HCT116 (cell line): Measurements from ENCODE around the gene PRKAG2. TPM values are rescaled to one million over a fixed set of nuclear protein-coding genes. Genes with fewer than 3 reads are reported as not detected.

ENCODE experiments used
- ATAC-seq: fragments of 200-7000 bp; cut with Tn5 transposase; 2 replicates; pipeline ENCODE4 v1.9.1; 2020; ENCODE audit warnings: mild to moderate bottlenecking, moderate library complexity
- BruUV-seq: library from RNA; stranded (reverse); fragments of 400-500 nt; replicated peaks from 2 replicates; lab custom pipeline; 2021; lab: Mats Ljungman, UMichigan
- CTCF ChIA-PET: fragments of 300-600 bp; sonication (Branson Sonifier 250); formaldehyde crosslinking; loops from one replicate; lab custom pipeline; 2021; ENCODE audit warnings: antibody characterized with exemption; lab: Charles Lee
- POLR2A ChIA-PET: fragments of 300-600, 350-600 bp; sonication (Branson Sonifier 250); formaldehyde crosslinking; loops from one replicate; lab custom pipeline; 2021; ENCODE audit warnings: antibody characterized with exemption; lab: Charles Lee
- RAD21 ChIA-PET, 2 experiments: fragments of 300-600 bp; sonication (Branson Sonifier 250); formaldehyde crosslinking; loops; one replicate each; lab custom pipeline; 2023; ENCODE audit warnings: low total read pairs in 2 of 2; ENCODE audit not compliant: uncharacterized antibody in 2 of 2, unreplicated experiment in 2 of 2, low non-redundant PET in 1 of 2; lab: Charles Lee
- DNase-seq: peaks from one replicate; pipeline ENCODE4 v3.0.0-alpha.2; 2010; ENCODE audit warnings: low read depth, low spot score
- H2AFZ ChIP-seq: fragments of 200-600 bp; shearing (Covaris generic), sonication (generic); 2 replicates; pipeline ENCODE4 v1.6.1; 2017; ENCODE audit warnings: low read depth, mixed run types, mixed read lengths, antibody characterized with exemption, low read length; ENCODE audit not compliant: poor library complexity, severe bottlenecking
- H3K27ac ChIP-seq: 2 replicates; pipeline ENCODE4 v1.5.1; 2012; ENCODE audit warnings: low read depth, low read length
- H3K27me3 ChIP-seq: fragments of 200-600 bp; sonication (generic); 2 replicates; pipeline ENCODE4 v1.6.1; 2016; ENCODE audit warnings: mixed run types, low read length, mixed read lengths; ENCODE audit not compliant: insufficient read depth
- H3K36me3 ChIP-seq, 2 experiments: fragments of 200-500 bp in 1 of 2; fragments of 200-600 bp in 1 of 2; sonication (Bioruptor generic) in 1 of 2; sonication (generic) in 1 of 2; 2 replicates each; pipeline versions ENCODE4 v1.5.1 to v1.6.1; 2014 to 2016; ENCODE audit warnings: low read length in 2 of 2, inconsistent platforms in 1 of 2, mixed read lengths in 1 of 2, mixed run types in 1 of 2; ENCODE audit not compliant: insufficient read depth in 2 of 2, control insufficient read depth in 1 of 2
- H3K4me1 ChIP-seq, 2 experiments: fragments of 200-600 bp in 1 of 2; sonication (generic) in 1 of 2; 2 replicates each; pipeline versions ENCODE4 v1.5.1 to v1.6.1; 2012 to 2017; ENCODE audit warnings: low read length in 2 of 2, inconsistent platforms in 1 of 2, mild to moderate bottlenecking in 1 of 2, mixed read lengths in 1 of 2, mixed run types in 1 of 2, moderate library complexity in 1 of 2; ENCODE audit not compliant: insufficient read depth in 2 of 2, control insufficient read depth in 1 of 2
- H3K4me2 ChIP-seq: fragments of 200-600 bp; sonication (generic); 2 replicates; pipeline ENCODE4 v1.6.1; 2017; ENCODE audit warnings: mixed run types, low read length, mixed read lengths
- H3K4me3 ChIP-seq, 2 experiments: fragments of 200-600 bp in 1 of 2; sonication (generic) in 1 of 2; replicated peaks in 1 of 2; 2 replicates each; pipeline ENCODE4 v1.5.1; 2011 to 2016; ENCODE audit warnings: low read length in 2 of 2, control low read depth in 1 of 2, low read depth in 1 of 2, mild to moderate bottlenecking in 1 of 2, mixed read lengths in 1 of 2, mixed run types in 1 of 2
- H3K79me2 ChIP-seq: fragments of 200-600 bp; sonication (generic); 2 replicates; pipeline ENCODE4 v1.6.1; 2017; ENCODE audit warnings: mild to moderate bottlenecking, mixed run types, low read length, moderate library complexity, mixed read lengths; ENCODE audit not compliant: insufficient read depth
- H3K9ac ChIP-seq: fragments of 200-600 bp; sonication (generic); 2 replicates; pipeline ENCODE4 v1.6.1; 2016; ENCODE audit warnings: low read length, mixed read lengths
- H3K9me2 ChIP-seq: fragments of 200-600 bp; sonication (generic), shearing (Covaris generic); 2 replicates; pipeline ENCODE4 v1.6.1; 2017; ENCODE audit warnings: mixed run types, mild to moderate bottlenecking, moderate library complexity; ENCODE audit not compliant: insufficient read depth
- H3K9me3 ChIP-seq, 2 experiments: fragments of 200-500 bp in 1 of 2; fragments of 200-600 bp in 1 of 2; sonication (Bioruptor generic) in 1 of 2; sonication (generic) in 1 of 2; 2 replicates each; pipeline ENCODE4 v1.6.1; 2014 to 2017; ENCODE audit warnings: low read length in 2 of 2, mixed read lengths in 2 of 2, inconsistent platforms in 1 of 2, low read depth in 1 of 2, mild to moderate bottlenecking in 1 of 2, mixed run types in 1 of 2, moderate library complexity in 1 of 2; ENCODE audit not compliant: control insufficient read depth in 1 of 2, insufficient read depth in 1 of 2
- H4K20me1 ChIP-seq: fragments of 200-600 bp; sonication (generic), shearing (Covaris generic); 2 replicates; pipeline ENCODE4 v1.6.1; 2017; ENCODE audit warnings: mixed run types, mild to moderate bottlenecking, moderate library complexity; ENCODE audit not compliant: insufficient read depth
- CBX3 ChIP-seq: IDR thresholded peaks from 2 replicates; pipeline ENCODE4 v1.6.1; 2012; ENCODE audit warnings: low read depth
- EZH2 ChIP-seq: fragments of 200-600 bp; sonication (generic); IDR thresholded peaks from 2 replicates; pipeline ENCODE4 v1.6.1; 2017; ENCODE audit warnings: antibody characterized with exemption, mixed run types
- FOSL1 ChIP-seq: IDR thresholded peaks from 2 replicates; pipeline ENCODE4 v1.6.1; 2012; ENCODE audit warnings: low read depth
- POLR2A ChIP-seq: IDR thresholded peaks from 2 replicates; pipeline ENCODE4 v1.7.0; 2011; ENCODE audit warnings: borderline replicate concordance; ENCODE audit not compliant: insufficient read depth, insufficient read length; ENCODE audit errors: extremely low read depth
- POLR2AphosphoS5 ChIP-seq: IDR thresholded peaks from 2 replicates; pipeline ENCODE4 v1.6.1; 2011; ENCODE audit warnings: mild to moderate bottlenecking, low read depth, low read length, moderate library complexity
- ZNF274 ChIP-seq: fragments of 200-500 bp; sonication (Bioruptor generic); IDR thresholded peaks from 2 replicates; pipeline ENCODE4 v1.6.1; 2014; ENCODE audit warnings: mild to moderate bottlenecking, low read depth, low read length, inconsistent platforms
- intact Hi-C: fragments of 100-400 bp; cut with micrococcal nuclease; formaldehyde crosslinking; loops from 2 replicates; pipeline ENCODE4 v1.10.0; 2022
- total RNA-seq: library from RNA; stranded (reverse); gene quantifications from one replicate; pipeline ENCODE4 v1.2.1, GENCODE V29; 2021; ENCODE audit not compliant: unreplicated experiment
- TF ChIP-seq, protein P1 (sequence below): IDR thresholded peaks from 2 replicates; pipeline ENCODE4 v1.6.1; 2012
- TF ChIP-seq, protein P2 (sequence below), 3 experiments: fragments of 200-600 bp in 1 of 3; sonication (generic) in 1 of 3; IDR thresholded peaks in 2 of 3; conservative IDR thresholded peaks in 1 of 3; 2 replicates each; pipeline ENCODE4 v1.5.1; 2012 to 2017; ENCODE audit warnings: low read depth in 2 of 3, low read length in 2 of 3, antibody characterized with exemption in 1 of 3, borderline replicate concordance in 1 of 3, control low read depth in 1 of 3, mild to moderate bottlenecking in 1 of 3, mixed read lengths in 1 of 3, mixed run types in 1 of 3, moderate library complexity in 1 of 3; ENCODE audit not compliant: insufficient read depth in 1 of 3
- TF ChIP-seq, protein P3 (sequence below): IDR thresholded peaks from 2 replicates; pipeline ENCODE4 v1.6.1; 2012; ENCODE audit warnings: low read depth

The PRKAG2 gene
- total RNA-seq, 1 experiment from 2014 or later = 23.6 TPM

DNA sequence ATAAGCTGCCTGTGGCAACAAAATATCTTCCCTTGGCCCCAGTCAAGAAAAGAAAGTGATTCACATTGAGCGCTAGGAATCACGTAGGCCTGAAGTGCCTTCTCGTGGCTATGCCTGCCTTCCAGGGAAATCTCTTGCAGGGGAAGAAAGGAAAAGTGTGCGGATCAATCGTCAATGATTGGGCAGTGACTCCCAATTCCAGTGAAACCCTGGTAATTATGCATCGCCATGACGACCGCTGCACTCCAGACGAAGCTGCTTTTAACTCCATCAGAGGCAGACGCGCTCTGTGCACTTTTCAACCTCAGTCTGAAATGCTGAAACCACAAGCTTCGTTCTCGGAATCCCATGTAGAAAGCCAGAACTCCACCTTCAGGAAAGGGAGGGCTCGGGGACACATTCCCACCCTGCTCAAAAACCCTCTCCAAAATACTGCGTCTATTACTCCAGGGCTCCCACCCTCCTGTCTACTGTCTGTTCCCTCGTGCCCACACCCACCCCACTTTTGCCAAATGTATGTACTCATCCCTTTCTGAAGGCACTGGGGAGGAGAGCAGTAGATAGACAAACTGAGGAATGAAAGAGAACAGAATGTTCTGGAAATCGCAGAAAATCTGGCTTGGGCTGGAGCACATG, 24.2 kb upstream of the PRKAG2 start:
- no peaks in the 10 kb centered on the region for H3K9me2 ChIP-seq
- peaks cover 16% of the 10 kb centered on the region; the same call in 1 of the 2 replicates for H3K27me3 ChIP-seq
- ATAC-seq (no peak), DNase-seq (no peak)
- H2AFZ ChIP-seq = no peak overlapping the region
- intact Hi-C loops = no loop called here
- H3K4me3 ChIP-seq = no peak overlapping the region
- no peaks in the 10 kb centered on the region for H3K79me2 ChIP-seq
- BruUV-seq = no TSS peak
- POLR2A ChIA-PET = no interaction called here
- H4K20me1 ChIP-seq = no peaks in the 10 kb centered on the region
- H3K9ac ChIP-seq = no peak overlapping the region
- no peak overlapping the region for H3K4me2 ChIP-seq
- RAD21 ChIA-PET = no interaction called here
- H3K27ac ChIP-seq = no peak overlapping the region
- CTCF ChIA-PET = no interaction called here
- TF ChIP-seq POLR2AphosphoS5 (no peak), POLR2A (no peak), FOSL1 (no peak), CBX3 (no peak), ZNF274 (no peak), EZH2 (no peak)
- TF ChIP-seq, protein P1, sequence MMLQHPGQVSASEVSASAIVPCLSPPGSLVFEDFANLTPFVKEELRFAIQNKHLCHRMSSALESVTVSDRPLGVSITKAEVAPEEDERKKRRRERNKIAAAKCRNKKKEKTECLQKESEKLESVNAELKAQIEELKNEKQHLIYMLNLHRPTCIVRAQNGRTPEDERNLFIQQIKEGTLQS = no peak
- TF ChIP-seq, protein P2, sequence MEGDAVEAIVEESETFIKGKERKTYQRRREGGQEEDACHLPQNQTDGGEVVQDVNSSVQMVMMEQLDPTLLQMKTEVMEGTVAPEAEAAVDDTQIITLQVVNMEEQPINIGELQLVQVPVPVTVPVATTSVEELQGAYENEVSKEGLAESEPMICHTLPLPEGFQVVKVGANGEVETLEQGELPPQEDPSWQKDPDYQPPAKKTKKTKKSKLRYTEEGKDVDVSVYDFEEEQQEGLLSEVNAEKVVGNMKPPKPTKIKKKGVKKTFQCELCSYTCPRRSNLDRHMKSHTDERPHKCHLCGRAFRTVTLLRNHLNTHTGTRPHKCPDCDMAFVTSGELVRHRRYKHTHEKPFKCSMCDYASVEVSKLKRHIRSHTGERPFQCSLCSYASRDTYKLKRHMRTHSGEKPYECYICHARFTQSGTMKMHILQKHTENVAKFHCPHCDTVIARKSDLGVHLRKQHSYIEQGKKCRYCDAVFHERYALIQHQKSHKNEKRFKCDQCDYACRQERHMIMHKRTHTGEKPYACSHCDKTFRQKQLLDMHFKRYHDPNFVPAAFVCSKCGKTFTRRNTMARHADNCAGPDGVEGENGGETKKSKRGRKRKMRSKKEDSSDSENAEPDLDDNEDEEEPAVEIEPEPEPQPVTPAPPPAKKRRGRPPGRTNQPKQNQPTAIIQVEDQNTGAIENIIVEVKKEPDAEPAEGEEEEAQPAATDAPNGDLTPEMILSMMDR (IDR thresholded peaks at IDR 0.05 in 2 of 3, conservative IDR thresholded peaks at IDR 0.05 in 1 of 3; ENCODE audit: borderline replicate concordance in 1 of 3, insufficient read depth in 1 of 3, low read depth in 2 of 3, low read length in 2 of 3) = no peak
- TF ChIP-seq, protein P3, sequence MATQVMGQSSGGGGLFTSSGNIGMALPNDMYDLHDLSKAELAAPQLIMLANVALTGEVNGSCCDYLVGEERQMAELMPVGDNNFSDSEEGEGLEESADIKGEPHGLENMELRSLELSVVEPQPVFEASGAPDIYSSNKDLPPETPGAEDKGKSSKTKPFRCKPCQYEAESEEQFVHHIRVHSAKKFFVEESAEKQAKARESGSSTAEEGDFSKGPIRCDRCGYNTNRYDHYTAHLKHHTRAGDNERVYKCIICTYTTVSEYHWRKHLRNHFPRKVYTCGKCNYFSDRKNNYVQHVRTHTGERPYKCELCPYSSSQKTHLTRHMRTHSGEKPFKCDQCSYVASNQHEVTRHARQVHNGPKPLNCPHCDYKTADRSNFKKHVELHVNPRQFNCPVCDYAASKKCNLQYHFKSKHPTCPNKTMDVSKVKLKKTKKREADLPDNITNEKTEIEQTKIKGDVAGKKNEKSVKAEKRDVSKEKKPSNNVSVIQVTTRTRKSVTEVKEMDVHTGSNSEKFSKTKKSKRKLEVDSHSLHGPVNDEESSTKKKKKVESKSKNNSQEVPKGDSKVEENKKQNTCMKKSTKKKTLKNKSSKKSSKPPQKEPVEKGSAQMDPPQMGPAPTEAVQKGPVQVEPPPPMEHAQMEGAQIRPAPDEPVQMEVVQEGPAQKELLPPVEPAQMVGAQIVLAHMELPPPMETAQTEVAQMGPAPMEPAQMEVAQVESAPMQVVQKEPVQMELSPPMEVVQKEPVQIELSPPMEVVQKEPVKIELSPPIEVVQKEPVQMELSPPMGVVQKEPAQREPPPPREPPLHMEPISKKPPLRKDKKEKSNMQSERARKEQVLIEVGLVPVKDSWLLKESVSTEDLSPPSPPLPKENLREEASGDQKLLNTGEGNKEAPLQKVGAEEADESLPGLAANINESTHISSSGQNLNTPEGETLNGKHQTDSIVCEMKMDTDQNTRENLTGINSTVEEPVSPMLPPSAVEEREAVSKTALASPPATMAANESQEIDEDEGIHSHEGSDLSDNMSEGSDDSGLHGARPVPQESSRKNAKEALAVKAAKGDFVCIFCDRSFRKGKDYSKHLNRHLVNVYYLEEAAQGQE = no peak
- H3K36me3 ChIP-seq = no peaks in the 10 kb centered on the region
- peaks cover 0 to 17% of the 10 kb centered on the region in 2 experiments; a peak in 2 of 4 replicates for H3K4me1 ChIP-seq
- H3K9me3 ChIP-seq = no peaks in the 10 kb centered on the region
